H9 (cell line): Measurements from ENCODE around the gene BBOX1. TPM values are rescaled to one million over a fixed set of nuclear protein-coding genes. Genes with fewer than 3 reads are reported as not detected.

ENCODE experiments used
- DNase-seq: peaks from one replicate; pipeline ENCODE4 v3.0.0-alpha.2; 2017
- H2AFZ ChIP-seq: one replicate; pipeline ENCODE4 v1.6.1; 2013; ENCODE audit warnings: mild to moderate bottlenecking, low read length, control low read depth, moderate library complexity
- H2AK5ac ChIP-seq: 2 replicates; pipeline ENCODE4 v1.6.1; 2013; ENCODE audit warnings: low read length, control low read depth, mixed read lengths; ENCODE audit not compliant: insufficient read length
- H2BK120ac ChIP-seq: one replicate; pipeline ENCODE4 v1.6.1; 2013; ENCODE audit warnings: low read depth, mild to moderate bottlenecking, low read length, control low read depth, inconsistent platforms; ENCODE audit not compliant: poor library complexity, severe bottlenecking
- H2BK12ac ChIP-seq: 2 replicates; pipeline ENCODE4 v1.6.1; 2013; ENCODE audit warnings: low read length, control low read depth, mixed read lengths, low read depth; ENCODE audit not compliant: insufficient read length
- H2BK15ac ChIP-seq: 2 replicates; pipeline ENCODE4 v1.6.1; 2013; ENCODE audit warnings: low read depth, low read length, control low read depth
- H2BK20ac ChIP-seq: one replicate; pipeline ENCODE4 v1.6.1; 2013; ENCODE audit warnings: low read depth, mild to moderate bottlenecking, low read length, control low read depth, inconsistent platforms; ENCODE audit not compliant: poor library complexity, severe bottlenecking
- H2BK5ac ChIP-seq: 2 replicates; pipeline ENCODE4 v1.6.1; 2013; ENCODE audit warnings: low read length, control low read depth, mixed read lengths; ENCODE audit not compliant: insufficient read length
- H3K14ac ChIP-seq: 2 replicates; pipeline ENCODE4 v1.6.1; 2013; ENCODE audit warnings: low read length, control low read depth; ENCODE audit not compliant: insufficient read depth
- H3K18ac ChIP-seq: 2 replicates; pipeline ENCODE4 v1.6.1; 2013; ENCODE audit warnings: low read depth, mild to moderate bottlenecking, mixed read lengths, low read length, control low read depth; ENCODE audit not compliant: insufficient read length
- H3K23ac ChIP-seq: 2 replicates; pipeline ENCODE4 v1.6.1; 2013; ENCODE audit warnings: low read length, control low read depth, mixed read lengths, low read depth; ENCODE audit not compliant: insufficient read length
- H3K23me2 ChIP-seq: 2 replicates; pipeline ENCODE4 v1.6.1; 2013; ENCODE audit warnings: low read depth, mild to moderate bottlenecking, mixed read lengths, low read length, control low read depth; ENCODE audit not compliant: insufficient read length, poor library complexity, severe bottlenecking
- H3K27ac ChIP-seq: 2 replicates; pipeline ENCODE4 v1.5.1; 2013; ENCODE audit warnings: low read length, control low read depth, mixed read lengths, low read depth; ENCODE audit not compliant: insufficient read length
- H3K27me3 ChIP-seq: 2 replicates; pipeline ENCODE4 v1.6.1; 2013; ENCODE audit warnings: low read length, control low read depth, inconsistent platforms; ENCODE audit not compliant: insufficient read depth
- H3K4ac ChIP-seq: 2 replicates; pipeline ENCODE4 v1.6.1; 2013; ENCODE audit warnings: low read depth, mild to moderate bottlenecking, control low read depth, inconsistent platforms, low read length, moderate library complexity
- H3K4me1 ChIP-seq: 2 replicates; pipeline ENCODE4 v1.6.1; 2013; ENCODE audit warnings: low read length, control low read depth, inconsistent platforms; ENCODE audit not compliant: insufficient read depth
- H3K4me2 ChIP-seq: 2 replicates; pipeline ENCODE4 v1.6.1; 2013; ENCODE audit warnings: low read length, control low read depth, mixed read lengths; ENCODE audit not compliant: insufficient read length, insufficient read depth
- H3K56ac ChIP-seq: 2 replicates; pipeline ENCODE4 v1.6.1; 2013; ENCODE audit warnings: low read depth, mild to moderate bottlenecking, mixed read lengths, low read length, control low read depth; ENCODE audit not compliant: insufficient read length
- H3K79me1 ChIP-seq: 2 replicates; pipeline ENCODE4 v1.6.1; 2013; ENCODE audit warnings: low read depth, mild to moderate bottlenecking, moderate library complexity, low read length, control low read depth, inconsistent platforms; ENCODE audit not compliant: insufficient read depth, poor library complexity, severe bottlenecking
- H3K79me2 ChIP-seq: 2 replicates; pipeline ENCODE4 v1.6.1; 2013; ENCODE audit warnings: low read length, control low read depth, inconsistent platforms; ENCODE audit not compliant: insufficient read depth
- H3K9ac ChIP-seq: 2 replicates; pipeline ENCODE4 v1.6.1; 2013; ENCODE audit warnings: low read length, control low read depth, mixed read lengths; ENCODE audit not compliant: insufficient read length; ENCODE audit errors: extremely low read depth
- H3K9me3 ChIP-seq: one replicate; pipeline ENCODE4 v1.6.1; 2013; ENCODE audit warnings: low read depth, low read length, inconsistent platforms; ENCODE audit not compliant: control insufficient read depth
- H3T11ph ChIP-seq: one replicate; pipeline ENCODE4 v1.6.1; 2013; ENCODE audit warnings: mild to moderate bottlenecking, low read length, control low read depth, inconsistent platforms
- H4K20me1 ChIP-seq: one replicate; pipeline ENCODE4 v1.6.1; 2013; ENCODE audit not compliant: control insufficient read depth, insufficient read length, insufficient read depth
- H4K5ac ChIP-seq: 2 replicates; pipeline ENCODE4 v1.6.1; 2013; ENCODE audit warnings: low read depth, mild to moderate bottlenecking, mixed read lengths, low read length, control low read depth; ENCODE audit not compliant: insufficient read length
- H4K8ac ChIP-seq: replicated peaks from 2 replicates; pipeline ENCODE4 v1.6.1; 2013; ENCODE audit warnings: low read length, control low read depth, mixed read lengths, low read depth; ENCODE audit not compliant: insufficient read length
- H4K91ac ChIP-seq: 2 replicates; pipeline ENCODE4 v1.6.1; 2013; ENCODE audit warnings: low read depth, mild to moderate bottlenecking, moderate library complexity, mixed read lengths, low read length, control low read depth; ENCODE audit not compliant: insufficient read length
- H3K27ac Mint-ChIP-seq, 3 experiments: 2 replicates in 2 of 3; 3 replicates in 1 of 3; pipeline ENCODE4 v1.8.0; 2020 to 2021; ENCODE audit warnings: mixed read lengths in 3 of 3, mild to moderate bottlenecking in 1 of 3, moderate library complexity in 1 of 3
- H3K27me3 Mint-ChIP-seq: 2 replicates; pipeline ENCODE4 v1.8.0; 2021; ENCODE audit warnings: low read depth, mild to moderate bottlenecking, moderate library complexity, mixed read lengths
- H3K36me3 Mint-ChIP-seq, 3 experiments: 2 replicates in 2 of 3; 3 replicates in 1 of 3; pipeline ENCODE4 v1.8.0; 2020 to 2021; ENCODE audit warnings: low read depth in 3 of 3, mixed read lengths in 3 of 3; ENCODE audit not compliant: insufficient read depth in 1 of 3
- H3K4me1 Mint-ChIP-seq, 2 experiments: 2 replicates each; pipeline ENCODE4 v1.8.0; 2020; ENCODE audit warnings: mixed read lengths in 2 of 2
- H3K4me3 Mint-ChIP-seq, 2 experiments: 2 replicates in 1 of 2; 3 replicates in 1 of 2; pipeline ENCODE4 v1.8.0; 2020 to 2021; ENCODE audit warnings: mild to moderate bottlenecking in 2 of 2, mixed read lengths in 2 of 2, moderate library complexity in 1 of 2
- H3K9me3 Mint-ChIP-seq, 2 experiments: 2 replicates in 1 of 2; 3 replicates in 1 of 2; pipeline ENCODE4 v1.8.0; 2020; ENCODE audit warnings: mild to moderate bottlenecking in 2 of 2, mixed read lengths in 2 of 2, moderate library complexity in 1 of 2
- WGBS: extraction: QIAGEN DNeasy Blood & Tissue Kit; methylation state at CpG from one replicate; pipeline ENCODE4 v1.1.7; 2013; ENCODE audit warnings: missing lambda C conversion rate, low lambda C conversion rate, mixed read lengths; ENCODE audit not compliant: insufficient read length; ENCODE audit errors: extremely low coverage; 5-methylcytosine and 5-hydroxymethylcytosine counted together
- total RNA-seq: library from RNA; stranded (reverse); gene quantifications from 2 replicates; pipeline ENCODE4 v1.2.1, GENCODE V29; 2021
- TF ChIP-seq, protein P1 (sequence below): fragments of 200-600 bp; sonication (generic); conservative IDR thresholded peaks from 3 replicates; pipeline ENCODE4 v1.8.0; 2021; ENCODE audit warnings: antibody characterized with exemption, mild to moderate bottlenecking

The BBOX1 gene
- total RNA-seq, 1 experiment from 2014 or later: not detected

DNA sequence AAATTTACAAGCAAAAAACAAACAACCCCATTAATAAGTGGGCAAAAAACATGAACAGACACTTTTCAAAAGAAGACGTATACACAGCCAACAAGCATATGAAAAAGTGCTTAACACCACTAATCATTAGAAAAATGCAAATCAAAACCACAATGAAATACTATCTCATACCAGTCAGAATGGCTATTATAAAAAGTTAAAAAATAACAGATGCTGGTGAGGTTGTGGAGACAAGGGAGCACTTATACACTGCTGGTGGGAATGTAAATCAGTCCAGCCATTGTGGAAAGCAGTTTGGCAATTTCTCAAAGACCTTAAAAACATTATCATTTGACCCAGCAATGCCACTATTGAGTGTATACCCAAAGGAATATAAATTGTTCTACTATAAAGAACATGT, 72.3 kb downstream of the BBOX1 start:
- no peaks in the 10 kb centered on the region for H3K9me3 ChIP-seq
- no peak overlapping the region for H3K4me3 Mint-ChIP-seq

More for the DNA sequence above, 72.3 kb downstream of the BBOX1 start:
- Histone ChIP-seq H3K18ac (no peak overlapping the region), H2AFZ (no peak overlapping the region), H3K27me3 (no peaks in the 10 kb centered on the region), H3K14ac (no peak overlapping the region), H4K5ac (no peak overlapping the region), H3K4ac (no peak overlapping the region), H3K23ac (no peak overlapping the region), H3K56ac (no peak overlapping the region), H2BK15ac (no peak overlapping the region), H2BK20ac (no peak overlapping the region), H4K20me1 (no peaks in the 10 kb centered on the region), H3K79me1 (no peaks in the 10 kb centered on the region), H3K79me2 (no peaks in the 10 kb centered on the region), H2BK120ac (no peak overlapping the region), H3K9ac (no peak overlapping the region), H2BK12ac (no peak overlapping the region), H3K4me1 (no peaks in the 10 kb centered on the region), H3K27ac (no peak overlapping the region), H2BK5ac (no peak overlapping the region), H3K4me2 (no peak overlapping the region), H3K23me2 (no peaks in the 10 kb centered on the region), H3T11ph (no peak overlapping the region), H4K91ac (no peak overlapping the region), H2AK5ac (no peak overlapping the region), H4K8ac (no peak overlapping the region)
- Mint-ChIP-seq H3K27ac (no peak overlapping the region), H3K27me3 (no peaks in the 10 kb centered on the region), H3K9me3 (no peaks in the 10 kb centered on the region), H3K36me3 (no peaks in the 10 kb centered on the region), H3K4me1 (no peaks in the 10 kb centered on the region)
- TF ChIP-seq, protein P1, sequence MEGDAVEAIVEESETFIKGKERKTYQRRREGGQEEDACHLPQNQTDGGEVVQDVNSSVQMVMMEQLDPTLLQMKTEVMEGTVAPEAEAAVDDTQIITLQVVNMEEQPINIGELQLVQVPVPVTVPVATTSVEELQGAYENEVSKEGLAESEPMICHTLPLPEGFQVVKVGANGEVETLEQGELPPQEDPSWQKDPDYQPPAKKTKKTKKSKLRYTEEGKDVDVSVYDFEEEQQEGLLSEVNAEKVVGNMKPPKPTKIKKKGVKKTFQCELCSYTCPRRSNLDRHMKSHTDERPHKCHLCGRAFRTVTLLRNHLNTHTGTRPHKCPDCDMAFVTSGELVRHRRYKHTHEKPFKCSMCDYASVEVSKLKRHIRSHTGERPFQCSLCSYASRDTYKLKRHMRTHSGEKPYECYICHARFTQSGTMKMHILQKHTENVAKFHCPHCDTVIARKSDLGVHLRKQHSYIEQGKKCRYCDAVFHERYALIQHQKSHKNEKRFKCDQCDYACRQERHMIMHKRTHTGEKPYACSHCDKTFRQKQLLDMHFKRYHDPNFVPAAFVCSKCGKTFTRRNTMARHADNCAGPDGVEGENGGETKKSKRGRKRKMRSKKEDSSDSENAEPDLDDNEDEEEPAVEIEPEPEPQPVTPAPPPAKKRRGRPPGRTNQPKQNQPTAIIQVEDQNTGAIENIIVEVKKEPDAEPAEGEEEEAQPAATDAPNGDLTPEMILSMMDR: no peak
- WGBS: no CpG with 5 or more reads among the region's 1 CpG
- no peak for DNase-seq
